ENCODE results near the gene SPON1.
"Not testable (repeated sequence)": the region's sequence is repeated elsewhere in the genome, so short reads cannot be mapped to it uniquely, and the experiment has no call there.

The SPON1 gene

GRCh38 chr11:13983081-13983751, 20.7 kb downstream of the SPON1 start:
- DNase-seq (ENCODE audit: low spot score): no peak

GRCh38 chr11:13984616-13985450, 22.3 kb downstream of the SPON1 start:
- no peak for DNase-seq (ENCODE audit: low spot score)

- not testable (repeated sequence) for DNase-seq (ENCODE audit: low spot score)
These were observed 24.2 kb downstream of the SPON1 start for GRCh38 chr11:13986695-13987094.

GRCh38 chr11:13992158-13992856, 29.8 kb downstream of the SPON1 start:
- DNase-seq (ENCODE audit: low spot score): not testable (repeated sequence)

GRCh38 chr11:13993096-13993765, 30.7 kb downstream of the SPON1 start:
- DNase-seq (ENCODE audit: low spot score): no peak

GRCh38 chr11:13997881-13998280, 35.4 kb downstream of the SPON1 start:
- DNase-seq (ENCODE audit: low spot score): no peak

- DNase-seq (ENCODE audit: low spot score): no peak
These were observed 37.2 kb downstream of the SPON1 start for GRCh38 chr11:13999704-14000103.

- DNase-seq (ENCODE audit: low spot score): no peak
These were observed 39.1 kb downstream of the SPON1 start for GRCh38 chr11:14001597-14001996.

- no peak for DNase-seq (ENCODE audit: low spot score)
These were observed 45.0 kb downstream of the SPON1 start for GRCh38 chr11:14007566-14007965.

- DNase-seq (ENCODE audit: low spot score): no peak
These were observed 48.1 kb downstream of the SPON1 start for GRCh38 chr11:14010665-14011064.

GRCh38 chr11:14012846-14013245, 50.3 kb downstream of the SPON1 start:
- no peak for DNase-seq (ENCODE audit: low spot score)

- no peak for DNase-seq (ENCODE audit: low spot score)
These were observed 53.2 kb downstream of the SPON1 start for GRCh38 chr11:14015711-14016110.

- no peak for DNase-seq (ENCODE audit: low spot score)
These were observed 55.9 kb downstream of the SPON1 start for GRCh38 chr11:14018441-14018840.

GRCh38 chr11:14021738-14022137, 59.2 kb downstream of the SPON1 start:
- DNase-seq (ENCODE audit: low spot score): no peak

GRCh38 chr11:14022251-14022650, 59.7 kb downstream of the SPON1 start:
- DNase-seq (ENCODE audit: low spot score): no peak

- no peak for DNase-seq (ENCODE audit: low spot score)
These were observed 60.3 kb downstream of the SPON1 start for GRCh38 chr11:14022821-14023220.

- DNase-seq (ENCODE audit: low spot score): no peak
These were observed 64.4 kb downstream of the SPON1 start for GRCh38 chr11:14026961-14027360.

GRCh38 chr11:14027525-14027924, 65.0 kb downstream of the SPON1 start:
- no peak for DNase-seq (ENCODE audit: low spot score)

- DNase-seq (ENCODE audit: low spot score): no peak
These were observed 66.9 kb downstream of the SPON1 start for GRCh38 chr11:14029440-14029839.

- no peak for DNase-seq (ENCODE audit: low spot score)
These were observed 67.7 kb downstream of the SPON1 start for GRCh38 chr11:14029971-14030920.

- not testable (repeated sequence) for DNase-seq (ENCODE audit: low spot score)
These were observed 73.0 kb downstream of the SPON1 start for GRCh38 chr11:14035526-14035925.
